ENCODE data around the gene HSD3B7. TPM values are rescaled to one million over a fixed set of nuclear protein-coding genes. Genes with fewer than 3 reads are reported as not detected.

The HSD3B7 gene
- total RNA-seq, 4 donors from 2014 or later, result 13.2 to 20.8 (median 16.0) TPM

DNA sequence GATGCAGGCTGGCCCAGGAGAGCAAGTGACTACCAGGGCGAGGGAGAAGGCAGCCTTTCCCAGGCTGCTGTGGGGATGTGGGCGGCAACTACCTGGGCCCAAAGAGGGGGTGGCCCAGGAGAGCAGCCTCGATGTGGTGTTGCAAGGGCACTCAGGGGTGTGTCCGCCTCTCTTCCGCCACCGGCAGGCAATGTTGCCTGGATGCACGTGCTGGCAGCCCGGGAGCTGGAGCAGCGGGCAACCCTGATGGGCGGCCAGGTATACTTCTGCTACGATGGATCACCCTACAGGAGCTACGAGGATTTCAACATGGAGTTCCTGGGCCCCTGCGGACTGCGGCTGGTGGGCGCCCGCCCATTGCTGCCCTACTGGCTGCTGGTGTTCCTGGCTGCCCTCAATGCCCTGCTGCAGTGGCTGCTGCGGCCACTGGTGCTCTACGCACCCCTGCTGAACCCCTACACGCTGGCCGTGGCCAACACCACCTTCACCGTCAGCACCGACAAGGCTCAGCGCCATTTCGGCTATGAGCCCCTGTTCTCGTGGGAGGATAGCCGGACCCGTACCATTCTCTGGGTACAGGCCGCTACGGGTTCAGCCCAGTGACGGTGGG is 2.7 kb downstream of the HSD3B7 start:
- Histone ChIP-seq H3K9me3 (no peaks in the 10 kb centered on the region), H3K4me3 (no peak overlapping the region), H3K36me3 (peaks cover 28% of the 10 kb centered on the region), H3K27ac (no peak overlapping the region), H3K4me1 (peaks cover 28% of the 10 kb centered on the region), H3K27me3 (no peaks in the 10 kb centered on the region)
- peak in 1 of 2 donors; percentile 61 for DNase-seq (ENCODE audit: low spot score in 2 of 2)
- 97% methylated on average over 24 of the region's 30 CpGs for WGBS
- TF ChIP-seq EP300 (IDR thresholded peaks at IDR 0.05) (no peak), POLR2AphosphoS5 (IDR thresholded peaks at IDR 0.05) (no peak), POLR2A (IDR thresholded peaks at IDR 0.05) (no peak)
- TF ChIP-seq, protein P1, sequence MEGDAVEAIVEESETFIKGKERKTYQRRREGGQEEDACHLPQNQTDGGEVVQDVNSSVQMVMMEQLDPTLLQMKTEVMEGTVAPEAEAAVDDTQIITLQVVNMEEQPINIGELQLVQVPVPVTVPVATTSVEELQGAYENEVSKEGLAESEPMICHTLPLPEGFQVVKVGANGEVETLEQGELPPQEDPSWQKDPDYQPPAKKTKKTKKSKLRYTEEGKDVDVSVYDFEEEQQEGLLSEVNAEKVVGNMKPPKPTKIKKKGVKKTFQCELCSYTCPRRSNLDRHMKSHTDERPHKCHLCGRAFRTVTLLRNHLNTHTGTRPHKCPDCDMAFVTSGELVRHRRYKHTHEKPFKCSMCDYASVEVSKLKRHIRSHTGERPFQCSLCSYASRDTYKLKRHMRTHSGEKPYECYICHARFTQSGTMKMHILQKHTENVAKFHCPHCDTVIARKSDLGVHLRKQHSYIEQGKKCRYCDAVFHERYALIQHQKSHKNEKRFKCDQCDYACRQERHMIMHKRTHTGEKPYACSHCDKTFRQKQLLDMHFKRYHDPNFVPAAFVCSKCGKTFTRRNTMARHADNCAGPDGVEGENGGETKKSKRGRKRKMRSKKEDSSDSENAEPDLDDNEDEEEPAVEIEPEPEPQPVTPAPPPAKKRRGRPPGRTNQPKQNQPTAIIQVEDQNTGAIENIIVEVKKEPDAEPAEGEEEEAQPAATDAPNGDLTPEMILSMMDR (IDR thresholded peaks at IDR 0.05), result no peak

DNA sequence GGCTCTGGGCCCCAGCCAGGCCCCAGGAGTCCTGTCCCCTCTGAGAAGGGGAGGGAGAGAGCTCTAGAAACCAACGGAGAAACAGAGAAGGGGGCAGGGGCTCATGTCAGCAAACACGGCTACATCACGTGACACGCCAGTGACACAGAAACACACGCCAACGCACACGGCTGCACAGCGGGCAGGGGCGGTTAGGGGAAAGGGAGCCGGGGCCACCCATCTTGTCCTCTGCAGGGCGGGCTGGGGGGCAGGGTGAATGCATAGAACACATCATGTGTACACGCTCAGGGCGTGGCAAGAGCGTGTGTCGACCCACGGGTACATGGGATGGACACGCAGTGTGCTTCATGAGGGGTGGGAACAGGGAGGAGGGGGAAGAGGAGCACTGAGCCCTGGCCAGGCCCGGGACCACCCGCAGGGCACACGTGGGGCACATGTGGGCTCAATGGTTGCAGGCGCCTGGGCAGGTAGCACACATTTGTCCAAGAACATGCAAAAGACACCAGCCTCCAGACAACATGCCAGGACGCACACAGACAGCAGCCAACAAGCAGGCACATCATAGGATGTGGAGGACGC is 4.6 kb downstream of the HSD3B7 start:
- peak in 1 of 2 donors; percentile 42 for DNase-seq (ENCODE audit: low spot score in 2 of 2)
- TF ChIP-seq EP300 (IDR thresholded peaks at IDR 0.05) (no peak), POLR2A (IDR thresholded peaks at IDR 0.05) (no peak), POLR2AphosphoS5 (IDR thresholded peaks at IDR 0.05) (no peak)
- TF ChIP-seq, protein P1 (IDR thresholded peaks at IDR 0.05), result no peak
- no peak overlapping the region for H3K27ac ChIP-seq
- WGBS, result 87% methylated on average over 22 of the region's 23 CpGs
- H3K9me3 ChIP-seq, result no peaks in the 10 kb centered on the region
- peaks cover 11% of the 10 kb centered on the region for H3K36me3 ChIP-seq
- H3K4me1 ChIP-seq, result peaks cover 20% of the 10 kb centered on the region
- no peaks in the 10 kb centered on the region for H3K27me3 ChIP-seq
- H3K4me3 ChIP-seq, result no peak overlapping the region

DNA sequence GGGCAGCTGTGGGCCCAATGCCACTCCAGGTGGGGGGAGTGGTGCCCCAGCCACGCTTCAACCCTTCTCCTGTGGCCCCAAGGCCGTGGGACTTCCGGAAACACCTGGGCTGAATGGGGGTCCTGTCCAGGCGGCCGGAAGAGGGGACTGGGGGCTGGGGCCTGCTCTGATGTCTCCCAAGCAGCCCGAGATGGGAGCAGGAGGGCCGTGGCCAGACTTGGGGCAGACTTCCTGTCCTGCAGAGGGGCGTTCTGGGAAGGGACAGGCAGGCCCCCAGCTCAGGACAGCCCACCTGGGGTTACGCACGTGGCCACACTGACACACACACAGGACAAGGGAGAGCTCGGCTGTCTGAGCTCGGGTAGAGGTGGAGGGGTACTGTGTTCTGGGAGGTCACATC is 5.1 kb downstream of the HSD3B7 start:
- peaks cover 11% of the 10 kb centered on the region for H3K36me3 ChIP-seq
- WGBS, result 75% methylated on average over 12 of the region's 12 CpGs
- H3K9me3 ChIP-seq, result no peaks in the 10 kb centered on the region
- H3K27ac ChIP-seq, result no peak overlapping the region
- DNase-seq (ENCODE audit: low spot score in 2 of 2), result peak in 1 of 2 donors; percentile 49
- H3K4me3 ChIP-seq, result no peak overlapping the region
- TF ChIP-seq EP300 (IDR thresholded peaks at IDR 0.05) (no peak), POLR2AphosphoS5 (IDR thresholded peaks at IDR 0.05) (no peak), POLR2A (IDR thresholded peaks at IDR 0.05) (no peak)
- TF ChIP-seq, protein P1 (IDR thresholded peaks at IDR 0.05), result no peak
- no peaks in the 10 kb centered on the region for H3K27me3 ChIP-seq
- peaks cover 15% of the 10 kb centered on the region for H3K4me1 ChIP-seq

DNA sequence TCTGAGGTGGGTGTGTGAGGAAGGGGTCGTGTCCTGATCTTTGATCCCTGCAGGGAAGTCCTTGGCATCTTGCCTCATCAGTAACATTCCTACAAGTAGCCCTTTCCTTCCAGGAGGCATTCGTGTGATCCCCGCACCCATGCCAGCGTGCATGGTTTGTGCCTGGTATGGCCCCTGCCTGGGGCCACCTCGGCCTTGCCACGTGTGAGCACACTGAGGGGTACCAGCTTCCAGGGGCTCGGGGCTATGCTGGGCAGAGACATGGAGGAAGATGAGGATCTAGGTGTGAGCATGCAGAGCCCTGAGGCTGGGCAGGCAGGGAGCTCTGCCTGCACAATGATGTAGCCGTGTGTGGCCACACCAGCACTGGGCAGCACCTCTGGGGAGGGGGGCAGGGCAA is 6.0 kb downstream of the HSD3B7 start:
- 73% methylated on average over 7 of the region's 8 CpGs for WGBS
- H3K4me1 ChIP-seq, result peaks cover 5% of the 10 kb centered on the region
- no peaks in the 10 kb centered on the region for H3K27me3 ChIP-seq
- no peak overlapping the region for H3K4me3 ChIP-seq
- DNase-seq (ENCODE audit: low spot score in 2 of 2), result peak in 1 of 2 donors; percentile 48
- H3K9me3 ChIP-seq, result no peaks in the 10 kb centered on the region
- H3K27ac ChIP-seq, result no peak overlapping the region
- TF ChIP-seq POLR2A (IDR thresholded peaks at IDR 0.05), result no peak
- peaks cover 11% of the 10 kb centered on the region for H3K36me3 ChIP-seq

DNA sequence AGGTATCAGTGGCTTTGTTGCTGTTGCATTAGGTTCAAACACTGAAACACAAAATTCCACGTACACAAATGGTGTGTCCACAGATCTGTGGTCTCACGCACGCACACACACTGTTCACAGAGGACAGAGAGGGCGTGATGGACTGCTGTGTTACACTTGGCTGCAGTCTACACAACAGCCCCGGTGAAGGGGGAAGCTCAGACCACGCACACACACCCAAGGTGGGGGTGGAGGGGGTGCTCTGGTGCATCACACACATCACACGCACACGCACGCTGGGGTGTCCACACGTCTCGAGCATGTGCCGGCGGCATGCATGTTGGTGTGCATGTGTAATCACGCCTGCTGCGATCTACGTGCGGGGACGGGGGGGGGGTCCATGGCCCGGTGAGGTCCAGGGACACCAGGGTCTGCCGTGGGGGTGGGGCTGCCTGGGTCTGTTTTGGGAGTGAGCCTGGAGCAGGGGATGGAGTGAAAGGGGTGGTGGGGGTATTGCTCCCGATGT is 7.3 kb downstream of the HSD3B7 start:
- Histone ChIP-seq H3K4me1 (peaks cover 9% of the 10 kb centered on the region), H3K27me3 (no peaks in the 10 kb centered on the region), H3K27ac (no peak overlapping the region), H3K9me3 (no peaks in the 10 kb centered on the region), H3K4me3 (no peak overlapping the region), H3K36me3 (peaks cover 11% of the 10 kb centered on the region)
- 69% methylated on average over 6 of the region's 21 CpGs for WGBS
- no peak for TF ChIP-seq POLR2AphosphoS5 (IDR thresholded peaks at IDR 0.05)
- TF ChIP-seq POLR2A (IDR thresholded peaks at IDR 0.05), result no peak
- TF ChIP-seq EP300 (IDR thresholded peaks at IDR 0.05), result no peak
- TF ChIP-seq, protein P1 (IDR thresholded peaks at IDR 0.05), result no peak
- no peak for DNase-seq (ENCODE audit: low spot score in 2 of 2)

All from suprapubic skin (tissue), 4 donors.